CD14-positive monocyte (primary cell): ENCODE data around the gene HELLS. TPM values are rescaled to one million over a fixed set of nuclear protein-coding genes. Genes with fewer than 3 reads are reported as not detected.

Source experiments
- DNase-seq, 3 donors: peaks; one replicate each; pipeline ENCODE4 v3.0.0-alpha.2; 2011 to 2022
- H2AFZ ChIP-seq: 2 replicates; pipeline ENCODE4 v1.6.0; 2012; ENCODE audit warnings: mild to moderate bottlenecking, low read depth, low read length, inconsistent platforms; ENCODE audit not compliant: insufficient read depth, poor library complexity, severe bottlenecking
- H3K27ac ChIP-seq, 2 donors: 1 replicate in 1 of 2; 2 replicates in 1 of 2; pipeline ENCODE4 v1.5.1; 2012 to 2013; ENCODE audit warnings: low read length in 2 of 2, control low read depth in 1 of 2, inconsistent platforms in 1 of 2, low read depth in 1 of 2, mild to moderate bottlenecking in 1 of 2
- H3K27me3 ChIP-seq, 2 donors: one replicate each; pipeline versions ENCODE4 v1.6.0 to v1.6.1; 2011 to 2013; ENCODE audit warnings: low read length in 2 of 2; ENCODE audit not compliant: control insufficient read depth in 2 of 2, insufficient read depth in 2 of 2
- H3K36me3 ChIP-seq, 2 donors: replicated peaks in 1 of 2; 1 replicate in 1 of 2; 2 replicates in 1 of 2; pipeline versions ENCODE4 v1.5.1 to v1.6.1; 2012 to 2013; ENCODE audit warnings: low read length in 2 of 2, control low read depth in 1 of 2, inconsistent platforms in 1 of 2, mild to moderate bottlenecking in 1 of 2; ENCODE audit not compliant: insufficient read depth in 2 of 2, control insufficient read depth in 1 of 2
- H3K4me1 ChIP-seq, 2 donors: 1 replicate in 1 of 2; 2 replicates in 1 of 2; pipeline versions ENCODE4 v1.5.1 to v1.6.1; 2012 to 2013; ENCODE audit warnings: low read length in 2 of 2, control low read depth in 1 of 2, inconsistent platforms in 1 of 2, mild to moderate bottlenecking in 1 of 2, moderate library complexity in 1 of 2; ENCODE audit not compliant: insufficient read depth in 2 of 2, control insufficient read depth in 1 of 2
- H3K4me2 ChIP-seq: replicated peaks from 2 replicates; pipeline ENCODE3; 2012; ENCODE audit warnings: low read length, moderate library complexity, mild to moderate bottlenecking; ENCODE audit not compliant: poor library complexity, severe bottlenecking; ENCODE audit errors: extremely low read depth
- H3K4me3 ChIP-seq, 3 experiments: fragments of 200-600 bp in 1 of 3; sonication (generic) in 1 of 3; replicated peaks in 1 of 3; 1 replicate in 2 of 3; 2 replicates in 1 of 3; pipeline ENCODE4 v1.5.1; 2011 to 2013; ENCODE audit warnings: low read length in 3 of 3, mild to moderate bottlenecking in 3 of 3, control low read depth in 2 of 3, low read depth in 2 of 3, inconsistent platforms in 1 of 3, moderate library complexity in 1 of 3
- H3K79me2 ChIP-seq: 2 replicates; pipeline ENCODE4 v1.6.0; 2012; ENCODE audit warnings: mild to moderate bottlenecking, control low read depth, inconsistent platforms, low read length, moderate library complexity; ENCODE audit not compliant: insufficient read depth
- H3K9ac ChIP-seq: 2 replicates; pipeline ENCODE4 v1.6.0; 2017; ENCODE audit warnings: low read length, mild to moderate bottlenecking; ENCODE audit not compliant: insufficient read depth, poor library complexity, severe bottlenecking
- H3K9me3 ChIP-seq, 2 donors: replicated peaks in 1 of 2; 1 replicate in 1 of 2; 2 replicates in 1 of 2; pipeline versions ENCODE4 v1.5.1 to v1.6.1; 2012 to 2013; ENCODE audit warnings: low read length in 2 of 2, control low read depth in 1 of 2; ENCODE audit not compliant: control insufficient read depth in 1 of 2, insufficient read depth in 1 of 2
- H4K20me1 ChIP-seq: 2 replicates; pipeline ENCODE4 v1.6.0; 2012; ENCODE audit warnings: mild to moderate bottlenecking, low read length, control low read depth, moderate library complexity; ENCODE audit not compliant: insufficient read depth
- H3K27ac Mint-ChIP-seq, 7 donors: one replicate each; pipeline ENCODE4 v1.8.0; 2020; ENCODE audit warnings: mild to moderate bottlenecking in 7 of 7, mixed read lengths in 7 of 7, moderate library complexity in 6 of 7, inconsistent platforms in 2 of 7
- H3K27me3 Mint-ChIP-seq, 3 donors: one replicate each; pipeline ENCODE4 v1.8.0; 2021 to 2022; ENCODE audit warnings: low read depth in 3 of 3, mild to moderate bottlenecking in 3 of 3, mixed read lengths in 3 of 3, moderate library complexity in 3 of 3, inconsistent platforms in 1 of 3
- H3K36me3 Mint-ChIP-seq, 2 donors: one replicate each; pipeline ENCODE4 v1.8.0; 2020; ENCODE audit warnings: mixed read lengths in 2 of 2, inconsistent platforms in 1 of 2, mild to moderate bottlenecking in 1 of 2
- H3K4me1 Mint-ChIP-seq: one replicate; pipeline ENCODE4 v1.8.0; 2020; ENCODE audit warnings: mild to moderate bottlenecking, mixed read lengths
- H3K4me3 Mint-ChIP-seq, 2 donors: one replicate each; pipeline ENCODE4 v1.8.0; 2020; ENCODE audit warnings: mild to moderate bottlenecking in 2 of 2, mixed read lengths in 2 of 2, moderate library complexity in 1 of 2
- H3K9me3 Mint-ChIP-seq, 7 donors: one replicate each; pipeline ENCODE4 v1.8.0; 2020 to 2022; ENCODE audit warnings: mixed read lengths in 7 of 7, mild to moderate bottlenecking in 6 of 7, moderate library complexity in 6 of 7, inconsistent platforms in 2 of 7
- WGBS: methylation state at CpG from one replicate; pipeline ENCODE4 v1.1.5; 2013; ENCODE audit warnings: missing lambda C conversion rate; ENCODE audit not compliant: insufficient coverage; 5-methylcytosine and 5-hydroxymethylcytosine counted together
- intact Hi-C, 2 donors: fragments of 100-400 bp; cut with micrococcal nuclease; formaldehyde crosslinking; loops; one replicate each; pipeline versions ENCODE4 v1.15.0 to v1.15.1; 2023
- polyA plus RNA-seq, 3 donors: library from polyadenylated mRNA; depleted of rRNA in 1 of 3; unstranded in 2 of 3; stranded (reverse) in 1 of 3; fragments of 300-500 nt in 2 of 3; fragments of >200 nt in 1 of 3; fragmentation: Illumina TruSeq in 2 of 3; gene quantifications; 1 replicate in 2 of 3; 2 replicates in 1 of 3; pipeline ENCODE4 v1.2.3, GENCODE V29; 2012 to 2021
- TF ChIP-seq, protein P1 (sequence below): fragments of 200-600 bp; IDR thresholded peaks from one replicate; pipeline ENCODE4 v1.8.0; 2022; ENCODE audit warnings: antibody characterized with exemption, mild to moderate bottlenecking

HELLS gene
- polyA plus RNA-seq, 3 donors = 0.04 to 0.39 (median 0.07) TPM

DNA sequence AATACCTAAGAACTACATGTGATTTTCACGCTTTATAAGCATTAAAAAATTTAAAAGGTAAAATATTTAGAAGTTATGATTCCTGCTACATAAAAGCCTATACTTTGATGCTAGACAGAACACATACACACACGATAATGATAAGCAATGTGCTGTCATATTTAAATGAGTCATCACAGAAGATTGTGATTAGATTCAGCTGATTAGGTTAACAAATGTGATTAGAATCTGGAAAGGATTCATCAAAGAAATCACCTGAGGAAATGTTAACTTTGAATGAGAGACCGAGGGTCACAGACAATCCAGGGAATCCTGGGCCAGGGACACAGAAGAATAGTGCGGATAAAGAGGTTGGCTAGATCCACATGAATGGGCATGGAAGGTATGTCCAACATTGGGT, 95.9 kb downstream of the HELLS start:
- Histone ChIP-seq H4K20me1 (no peaks in the 10 kb centered on the region), H2AFZ (no peak overlapping the region), H3K27me3 (no peaks in the 10 kb centered on the region), H3K9me3 (peaks cover 6 to 23% of the 10 kb centered on the region in 2 donors), H3K79me2 (no peaks in the 10 kb centered on the region), H3K27ac (no peak overlapping the region), H3K4me2 (no peak overlapping the region), H3K9ac (no peak overlapping the region), H3K36me3 (no peaks in the 10 kb centered on the region), H3K4me1 (no peaks in the 10 kb centered on the region), H3K4me3 (no peak overlapping the region)
- TF ChIP-seq, protein P1, sequence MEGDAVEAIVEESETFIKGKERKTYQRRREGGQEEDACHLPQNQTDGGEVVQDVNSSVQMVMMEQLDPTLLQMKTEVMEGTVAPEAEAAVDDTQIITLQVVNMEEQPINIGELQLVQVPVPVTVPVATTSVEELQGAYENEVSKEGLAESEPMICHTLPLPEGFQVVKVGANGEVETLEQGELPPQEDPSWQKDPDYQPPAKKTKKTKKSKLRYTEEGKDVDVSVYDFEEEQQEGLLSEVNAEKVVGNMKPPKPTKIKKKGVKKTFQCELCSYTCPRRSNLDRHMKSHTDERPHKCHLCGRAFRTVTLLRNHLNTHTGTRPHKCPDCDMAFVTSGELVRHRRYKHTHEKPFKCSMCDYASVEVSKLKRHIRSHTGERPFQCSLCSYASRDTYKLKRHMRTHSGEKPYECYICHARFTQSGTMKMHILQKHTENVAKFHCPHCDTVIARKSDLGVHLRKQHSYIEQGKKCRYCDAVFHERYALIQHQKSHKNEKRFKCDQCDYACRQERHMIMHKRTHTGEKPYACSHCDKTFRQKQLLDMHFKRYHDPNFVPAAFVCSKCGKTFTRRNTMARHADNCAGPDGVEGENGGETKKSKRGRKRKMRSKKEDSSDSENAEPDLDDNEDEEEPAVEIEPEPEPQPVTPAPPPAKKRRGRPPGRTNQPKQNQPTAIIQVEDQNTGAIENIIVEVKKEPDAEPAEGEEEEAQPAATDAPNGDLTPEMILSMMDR = no peak
- H3K27me3 Mint-ChIP-seq = peaks cover 0 to 1% (median 1%) of the 10 kb centered on the region in 3 donors
- H3K4me3 Mint-ChIP-seq = no peak overlapping the region
- H3K36me3 Mint-ChIP-seq = no peaks in the 10 kb centered on the region
- no peaks in the 10 kb centered on the region for H3K4me1 Mint-ChIP-seq
- intact Hi-C loops = no loop called here
- H3K27ac Mint-ChIP-seq = no peak overlapping the region
- 100% methylated on average over 2 of the region's 4 CpGs for WGBS
- H3K9me3 Mint-ChIP-seq = peaks cover 12 to 23% (median 19%) of the 10 kb centered on the region in 7 donors
- no peak for DNase-seq

DNA sequence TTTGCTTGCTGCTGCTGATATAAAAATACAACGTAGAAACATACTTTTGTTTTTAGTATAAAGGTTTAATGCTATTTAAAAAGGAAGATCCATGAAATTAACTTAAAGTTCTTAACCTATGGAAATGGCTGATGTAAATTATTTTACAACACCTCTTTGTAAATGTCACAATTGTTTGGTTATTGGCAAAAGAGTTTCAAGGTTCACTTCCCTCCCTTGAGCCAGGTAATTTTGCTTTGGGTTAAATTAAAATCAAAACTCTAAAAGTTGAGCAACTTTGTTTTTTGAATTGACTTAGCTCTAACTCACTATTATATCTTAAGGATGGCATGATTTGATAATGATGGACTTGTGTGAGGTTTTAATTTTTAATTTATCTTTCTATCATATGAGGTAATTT, 98.8 kb downstream of the HELLS start:
- no peaks in the 10 kb centered on the region for H3K27me3 ChIP-seq
- H3K4me1 Mint-ChIP-seq = no peaks in the 10 kb centered on the region
- no peak overlapping the region for H3K4me3 ChIP-seq
- H3K4me2 ChIP-seq = no peak overlapping the region
- intact Hi-C loops = no loop called here
- no peaks in the 10 kb centered on the region for H3K36me3 Mint-ChIP-seq
- H4K20me1 ChIP-seq = no peaks in the 10 kb centered on the region
- H3K79me2 ChIP-seq = no peaks in the 10 kb centered on the region
- no peak overlapping the region for H3K4me3 Mint-ChIP-seq
- H3K4me1 ChIP-seq = no peaks in the 10 kb centered on the region
- H3K9me3 ChIP-seq = peaks cover 11 to 29% of the 10 kb centered on the region in 2 donors
- no peak overlapping the region for H3K9ac ChIP-seq
- no peak overlapping the region for H3K27ac Mint-ChIP-seq
- no CpG with 5 or more reads among the region's 1 CpG for WGBS
- H2AFZ ChIP-seq = no peak overlapping the region
- no peaks in the 10 kb centered on the region for H3K36me3 ChIP-seq
- H3K27me3 Mint-ChIP-seq = peaks cover 0 to 3% (median 1%) of the 10 kb centered on the region in 3 donors
- no peak overlapping the region for H3K27ac ChIP-seq
- H3K9me3 Mint-ChIP-seq = peaks cover 4 to 12% (median 7%) of the 10 kb centered on the region in 7 donors
- TF ChIP-seq, protein P1 = no peak
- DNase-seq = no peak
